Effector memory CD8-positive, alpha-beta T cell (primary cell): ENCODE measurements around the gene ADAMTS17.

ENCODE experiments used
- ATAC-seq: fragments of 150-1000 bp; cut with Tn5 transposase; replicated peaks from 2 replicates; pipeline ENCODE4 v1.10.0; 2021; ENCODE audit warnings: mild to moderate bottlenecking, moderate library complexity
- DNase-seq, 3 experiments: peaks; one replicate each; pipeline ENCODE4 v3.0.0; 2021
- H3K27ac Mint-ChIP-seq, 2 donors: one replicate each; pipeline ENCODE4 v1.8.0; 2022; ENCODE audit warnings: mild to moderate bottlenecking in 2 of 2, mixed read lengths in 2 of 2, moderate library complexity in 2 of 2
- H3K27me3 Mint-ChIP-seq, 2 donors: one replicate each; pipeline ENCODE4 v1.8.0; 2022; ENCODE audit warnings: mixed read lengths in 2 of 2
- H3K36me3 Mint-ChIP-seq: one replicate; pipeline ENCODE4 v1.8.0; 2022; ENCODE audit warnings: mild to moderate bottlenecking, moderate library complexity, mixed read lengths; ENCODE audit not compliant: insufficient read depth
- H3K4me1 Mint-ChIP-seq, 2 donors: one replicate each; pipeline ENCODE4 v1.8.0; 2022; ENCODE audit warnings: low read depth in 2 of 2, mixed read lengths in 2 of 2
- H3K4me3 Mint-ChIP-seq, 2 donors: one replicate each; pipeline ENCODE4 v1.8.0; 2022; ENCODE audit warnings: mild to moderate bottlenecking in 2 of 2, mixed read lengths in 2 of 2, moderate library complexity in 2 of 2
- H3K9me3 Mint-ChIP-seq, 2 donors: one replicate each; pipeline ENCODE4 v1.8.0; 2022; ENCODE audit warnings: mixed read lengths in 2 of 2
- total RNA-seq, 9 experiments: gene quantifications; one replicate each; lab custom pipeline; 2026; lab: John Stamatoyannopoulos, UW

ADAMTS17 gene
- 2.9 to 15.6 (median 5.4) reads per million in 9 experiments for total RNA-seq

- peaks cover 7 to 10% of the 10 kb centered on the region in 2 donors for H3K4me1 Mint-ChIP-seq
- peaks cover 17% of the 10 kb centered on the region for H3K36me3 Mint-ChIP-seq
- H3K27ac Mint-ChIP-seq, result no peak within 1 kb of the TSS
- H3K9me3 Mint-ChIP-seq, result no peaks in the 10 kb centered on the region
- ATAC-seq (peak; percentile 93), DNase-seq (peak; percentile 92 to 94 (median 93))
- peak within 1 kb of the TSS; percentile 66 to 69 for H3K4me3 Mint-ChIP-seq
- H3K27me3 Mint-ChIP-seq, result peaks cover 0 to 21% of the 10 kb centered on the region in 2 donors
These were observed at the start of gene ADAMTS17 for GRCh38 chr15:100341750-100342560. Gene ADAMTS17, minus strand, starts transcription at chr15:100341975. Its CDS starts 76 bp downstream, at chr15:100341899.

- DNase-seq (no peak), ATAC-seq (no peak)
- H3K4me1 Mint-ChIP-seq, result peaks cover 0 to 3% of the 10 kb centered on the region in 2 donors
- H3K4me3 Mint-ChIP-seq, result no peak overlapping the region
- no peaks in the 10 kb centered on the region for H3K36me3 Mint-ChIP-seq
- peaks cover 31 to 53% of the 10 kb centered on the region in 2 donors for H3K27me3 Mint-ChIP-seq
- H3K27ac Mint-ChIP-seq, result no peak overlapping the region
- H3K9me3 Mint-ChIP-seq, result peaks cover 2 to 12% of the 10 kb centered on the region in 2 donors
These were observed 43.7 kb upstream of the ADAMTS17 start for GRCh38 chr15:100385300-100386050.

- ATAC-seq, result no peak
- no peak overlapping the region for H3K4me3 Mint-ChIP-seq
- H3K27ac Mint-ChIP-seq, result no peak overlapping the region
- H3K27me3 Mint-ChIP-seq, result peaks cover 31 to 60% of the 10 kb centered on the region in 2 donors
- no peak for DNase-seq
- H3K4me1 Mint-ChIP-seq, result peaks cover 0 to 3% of the 10 kb centered on the region in 2 donors
- no peaks in the 10 kb centered on the region for H3K36me3 Mint-ChIP-seq
- peaks cover 2 to 12% of the 10 kb centered on the region in 2 donors for H3K9me3 Mint-ChIP-seq
These were observed 42.3 kb upstream of the ADAMTS17 start for GRCh38 chr15:100384108-100384410.

- ATAC-seq (peak; percentile 36), DNase-seq (peak; percentile 4 to 8 (median 5))
- Mint-ChIP-seq H3K4me1 (peaks cover 0 to 3% of the 10 kb centered on the region in 2 donors), H3K4me3 (no peak overlapping the region), H3K27ac (no peak overlapping the region), H3K9me3 (peaks cover 2 to 12% of the 10 kb centered on the region in 2 donors), H3K36me3 (no peaks in the 10 kb centered on the region), H3K27me3 (peaks cover 31 to 65% of the 10 kb centered on the region in 2 donors)
These were observed 41.7 kb upstream of the ADAMTS17 start for GRCh38 chr15:100383302-100384107.

- peaks cover 46 to 50% of the 10 kb centered on the region in 2 donors for H3K27me3 Mint-ChIP-seq
- DNase-seq (no peak), ATAC-seq (no peak)
- H3K27ac Mint-ChIP-seq, result no peak overlapping the region
- H3K36me3 Mint-ChIP-seq, result no peaks in the 10 kb centered on the region
- peak overlapping the region; percentile 26 to 40 for H3K4me3 Mint-ChIP-seq
- H3K9me3 Mint-ChIP-seq, result no peaks in the 10 kb centered on the region
- H3K4me1 Mint-ChIP-seq, result peaks cover 0 to 2% of the 10 kb centered on the region in 2 donors
These were observed 32.2 kb upstream of the ADAMTS17 start for GRCh38 chr15:100373942-100374341.

GRCh38 chr15:100373120-100373896 is 31.5 kb upstream of the ADAMTS17 start:
- ATAC-seq, result no peak
- no peak overlapping the region for H3K27ac Mint-ChIP-seq
- no peaks in the 10 kb centered on the region for H3K36me3 Mint-ChIP-seq
- no peaks in the 10 kb centered on the region for H3K9me3 Mint-ChIP-seq
- H3K4me1 Mint-ChIP-seq, result peaks cover 0 to 2% of the 10 kb centered on the region in 2 donors
- no peak overlapping the region for H3K4me3 Mint-ChIP-seq
- DNase-seq, result no peak
- H3K27me3 Mint-ChIP-seq, result peaks cover 44 to 53% of the 10 kb centered on the region in 2 donors

- Mint-ChIP-seq H3K4me3 (no peak overlapping the region), H3K36me3 (no peaks in the 10 kb centered on the region), H3K27me3 (peaks cover 48 to 56% of the 10 kb centered on the region in 2 donors), H3K27ac (no peak overlapping the region), H3K9me3 (no peaks in the 10 kb centered on the region), H3K4me1 (peaks cover 0 to 2% of the 10 kb centered on the region in 2 donors)
- ATAC-seq (no peak), DNase-seq (no peak)
These were observed 31.0 kb upstream of the ADAMTS17 start for GRCh38 chr15:100372739-100373119.

GRCh38 chr15:100355342-100355741 is 13.6 kb upstream of the ADAMTS17 start:
- Mint-ChIP-seq H3K36me3 (no peaks in the 10 kb centered on the region), H3K4me1 (peaks cover 0 to 3% of the 10 kb centered on the region in 2 donors), H3K4me3 (no peak overlapping the region), H3K9me3 (no peaks in the 10 kb centered on the region), H3K27me3 (peaks cover 69 to 79% of the 10 kb centered on the region in 2 donors), H3K27ac (no peak overlapping the region)
- ATAC-seq (no peak), DNase-seq (no peak)

GRCh38 chr15:100353449-100353848 is 11.7 kb upstream of the ADAMTS17 start:
- H3K4me3 Mint-ChIP-seq, result no peak overlapping the region
- no peaks in the 10 kb centered on the region for H3K9me3 Mint-ChIP-seq
- H3K36me3 Mint-ChIP-seq, result no peaks in the 10 kb centered on the region
- peaks cover 6 to 10% of the 10 kb centered on the region in 2 donors for H3K4me1 Mint-ChIP-seq
- H3K27ac Mint-ChIP-seq, result no peak overlapping the region
- ATAC-seq, result no peak
- H3K27me3 Mint-ChIP-seq, result peaks cover 51 to 60% of the 10 kb centered on the region in 2 donors
- no peak for DNase-seq

GRCh38 chr15:100350434-100351226 is 8.9 kb upstream of the ADAMTS17 start:
- no peak for DNase-seq
- peaks cover 3% of the 10 kb centered on the region for H3K36me3 Mint-ChIP-seq
- peak overlapping the region; percentile 94 to 96 for H3K4me3 Mint-ChIP-seq
- H3K27me3 Mint-ChIP-seq, result peaks cover 28 to 32% of the 10 kb centered on the region in 2 donors
- peak overlapping the region in 1 of 2 donors; percentile 88 for H3K27ac Mint-ChIP-seq
- no peak for ATAC-seq
- peaks cover 6 to 10% of the 10 kb centered on the region in 2 donors for H3K4me1 Mint-ChIP-seq
- H3K9me3 Mint-ChIP-seq, result no peaks in the 10 kb centered on the region

GRCh38 chr15:100349696-100350433 is 8.1 kb upstream of the ADAMTS17 start:
- peaks cover 6 to 10% of the 10 kb centered on the region in 2 donors for H3K4me1 Mint-ChIP-seq
- H3K36me3 Mint-ChIP-seq, result peaks cover 3% of the 10 kb centered on the region
- H3K27me3 Mint-ChIP-seq, result peaks cover 22 to 24% of the 10 kb centered on the region in 2 donors
- H3K9me3 Mint-ChIP-seq, result no peaks in the 10 kb centered on the region
- DNase-seq (peak; percentile 76 to 79 (median 79)), ATAC-seq (peak; percentile 95)
- H3K4me3 Mint-ChIP-seq, result peak overlapping the region; percentile 94 to 96
- peak overlapping the region; percentile 88 to 93 for H3K27ac Mint-ChIP-seq
